ENCODE results near the gene LHCGR.
"Not testable (repeated sequence)": the region's sequence is repeated elsewhere in the genome, so short reads cannot be mapped to it uniquely, and the experiment has no call there.

DNA sequence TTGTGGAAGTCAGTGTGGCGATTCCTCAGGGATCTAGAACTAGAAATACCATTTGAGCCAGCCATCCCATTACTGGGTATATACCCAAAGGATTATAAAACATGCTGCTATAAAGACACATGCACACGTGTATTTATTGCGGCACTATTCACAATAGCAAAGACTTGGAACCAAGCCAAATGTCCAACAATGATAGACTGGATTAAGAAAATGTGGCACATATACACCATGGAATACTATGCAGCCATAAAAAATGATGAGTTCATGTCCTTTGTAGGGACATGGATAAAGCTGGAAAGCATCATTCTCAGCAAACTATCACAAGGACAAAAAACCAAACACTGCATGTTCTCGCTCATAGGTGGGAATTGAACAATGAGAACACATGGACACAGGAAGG is 16.3 kb downstream of the LHCGR start:
- not testable (repeated sequence) for TF ChIP-seq SNRNP70 (IDR thresholded peaks at IDR 0.05; ENCODE audit: low read depth, low read length); PHF8 (CRISPR knock-in tag; IDR thresholded peaks at IDR 0.05); CC2D1A (CRISPR knock-in tag; IDR thresholded peaks at IDR 0.05); ZNF883 (CRISPR knock-in tag; IDR thresholded peaks at IDR 0.05; ENCODE audit: not compliant biosample characterization); KLF6 (CRISPR knock-in tag; IDR thresholded peaks at IDR 0.05); HDAC2 (CRISPR knock-in tag; IDR thresholded peaks at IDR 0.05); PBX3 (CRISPR knock-in tag; IDR thresholded peaks at IDR 0.05; ENCODE audit: borderline replicate concordance); HOXA7 (CRISPR knock-in tag; IDR thresholded peaks at IDR 0.05); FOSL2 (CRISPR knock-in tag; IDR thresholded peaks at IDR 0.05); CTCF (CRISPR knock-in tag; IDR thresholded peaks at IDR 0.05)

All from HepG2 (cell line).